Ectodermal cell (in vitro differentiated cells): ENCODE data around the gene HBM. TPM values are rescaled to one million over a fixed set of nuclear protein-coding genes. Genes with fewer than 3 reads are reported as not detected.
"Not testable (repeated sequence)": the region's sequence is repeated elsewhere in the genome, so short reads cannot be mapped to it uniquely, and the experiment has no call there.

Source experiments
- H3K27ac ChIP-seq: 2 replicates; pipeline ENCODE4 v1.7.0; 2013; ENCODE audit warnings: mild to moderate bottlenecking, low read depth, low read length; ENCODE audit not compliant: insufficient read depth, poor library complexity, severe bottlenecking
- H3K27me3 ChIP-seq: 2 replicates; pipeline ENCODE4 v1.7.0; 2013; ENCODE audit warnings: mild to moderate bottlenecking, low read length; ENCODE audit not compliant: insufficient read depth, control insufficient read depth, poor library complexity, severe bottlenecking
- H3K36me3 ChIP-seq: one replicate; pipeline ENCODE4 v1.7.0; 2013; ENCODE audit warnings: low read length; ENCODE audit not compliant: control insufficient read depth, insufficient read depth
- H3K4me1 ChIP-seq: one replicate; pipeline ENCODE4 v1.7.0; 2013; ENCODE audit warnings: low read length; ENCODE audit not compliant: control insufficient read depth, insufficient read depth
- H3K4me3 ChIP-seq: 2 replicates; pipeline ENCODE4 v1.7.0; 2013; ENCODE audit warnings: low read depth, low read length, control low read depth; ENCODE audit not compliant: insufficient read depth
- H3K9me3 ChIP-seq: 2 replicates; pipeline ENCODE4 v1.7.0; 2013; ENCODE audit warnings: mild to moderate bottlenecking, low read length, moderate library complexity; ENCODE audit not compliant: control insufficient read depth
- WGBS, 2 experiments: methylation state at CpG; one replicate each; pipeline ENCODE4 v1.1.7; 2013; ENCODE audit warnings: missing lambda C conversion rate in 2 of 2; 5-methylcytosine and 5-hydroxymethylcytosine counted together
- polyA plus RNA-seq, 4 experiments: library from polyadenylated mRNA; stranded (reverse); fragments of 50-300 nt; gene quantifications; one replicate each; pipeline ENCODE4 v1.2.3, GENCODE V29; 2013

The HBM gene, protein sequence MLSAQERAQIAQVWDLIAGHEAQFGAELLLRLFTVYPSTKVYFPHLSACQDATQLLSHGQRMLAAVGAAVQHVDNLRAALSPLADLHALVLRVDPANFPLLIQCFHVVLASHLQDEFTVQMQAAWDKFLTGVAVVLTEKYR
- polyA plus RNA-seq (2013, experiment 1 of 4): not detected
- polyA plus RNA-seq (2013, experiment 2 of 4): not detected
- polyA plus RNA-seq (2013, experiment 3 of 4): not detected
- polyA plus RNA-seq (2013, experiment 4 of 4): not detected

GRCh38 chr16:165539-166374 is at the start of gene HBM:
Gene HBM (plus strand): TSS chr16:165978. CDS start chr16:165998, 20 bp downstream.
- peaks cover 89% of the 10 kb centered on the region for H3K27me3 ChIP-seq
- peaks cover 13% of the 10 kb centered on the region for H3K4me1 ChIP-seq
- no peak within 1 kb of the TSS for H3K4me3 ChIP-seq
- WGBS, 2 experiments: 6 to 7% methylated on average over 75 of the region's 75 CpGs
- no peak within 1 kb of the TSS for H3K27ac ChIP-seq
- H3K36me3 ChIP-seq: no peaks in the 10 kb centered on the region
- H3K9me3 ChIP-seq: no peaks in the 10 kb centered on the region

- H3K27ac ChIP-seq: no peak overlapping the region
- H3K36me3 ChIP-seq: peaks cover 6% of the 10 kb centered on the region
- H3K4me1 ChIP-seq: no peaks in the 10 kb centered on the region
- no peaks in the 10 kb centered on the region for H3K9me3 ChIP-seq
- H3K27me3 ChIP-seq: no peaks in the 10 kb centered on the region
- H3K4me3 ChIP-seq: no peak overlapping the region
- WGBS, 2 experiments: 93 to 94% methylated on average over 6 of the region's 7 CpGs
These were observed 49.8 kb upstream of the HBM start for GRCh38 chr16:116015-116414.

DNA sequence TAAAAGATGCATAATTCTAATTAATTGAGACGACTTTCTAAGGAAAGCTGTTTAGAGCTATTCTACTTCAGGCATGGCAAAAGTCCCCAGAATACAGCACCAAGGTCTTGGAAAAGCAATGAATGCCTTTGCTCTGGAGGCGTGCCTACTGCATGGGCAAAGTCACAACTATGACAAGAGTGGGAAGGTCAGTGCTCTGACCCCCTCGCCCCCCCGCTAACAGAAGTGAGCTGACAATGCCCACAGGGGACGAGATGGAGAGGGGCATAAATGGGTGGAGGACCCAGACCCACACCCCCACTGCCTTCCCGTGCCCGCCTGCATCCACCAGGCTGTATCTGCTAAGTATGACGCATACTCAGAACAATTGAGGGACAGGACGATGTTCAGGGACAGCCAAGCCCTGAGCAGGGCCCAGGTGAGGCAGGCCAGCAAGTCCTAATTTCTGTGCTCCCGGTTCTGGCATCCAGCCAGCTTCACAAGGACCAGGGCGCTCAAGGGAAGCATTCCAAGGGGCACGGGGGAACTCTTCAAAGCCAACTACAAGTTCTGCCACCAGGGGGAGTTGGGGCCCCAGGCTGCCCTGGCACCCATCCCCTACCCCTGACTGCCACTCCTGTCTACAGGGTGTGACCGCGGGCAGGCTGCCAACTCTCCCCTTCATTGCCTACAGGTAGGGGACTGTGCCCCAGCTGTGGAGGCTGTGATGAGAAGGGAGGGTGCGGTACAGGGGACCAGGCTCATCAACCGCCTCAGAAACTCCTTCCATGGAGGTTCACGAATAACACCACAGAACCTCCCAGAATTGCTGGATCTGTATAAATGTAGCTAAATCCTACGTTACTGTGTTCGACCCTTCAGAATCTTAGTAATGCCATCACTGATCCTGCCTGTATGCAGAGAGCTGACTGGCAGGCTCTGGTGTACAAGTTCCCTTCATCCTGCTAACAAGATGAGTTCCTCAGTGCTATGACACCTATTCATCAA is 48.1 kb upstream of the HBM start:
- Histone ChIP-seq H3K4me3 (no peak overlapping the region), H3K27me3 (no peaks in the 10 kb centered on the region), H3K9me3 (no peaks in the 10 kb centered on the region), H3K36me3 (no peaks in the 10 kb centered on the region), H3K4me1 (no peaks in the 10 kb centered on the region), H3K27ac (no peak overlapping the region)
- 76 to 81% methylated on average over 19 of the region's 19 CpGs for WGBS, 2 experiments

DNA sequence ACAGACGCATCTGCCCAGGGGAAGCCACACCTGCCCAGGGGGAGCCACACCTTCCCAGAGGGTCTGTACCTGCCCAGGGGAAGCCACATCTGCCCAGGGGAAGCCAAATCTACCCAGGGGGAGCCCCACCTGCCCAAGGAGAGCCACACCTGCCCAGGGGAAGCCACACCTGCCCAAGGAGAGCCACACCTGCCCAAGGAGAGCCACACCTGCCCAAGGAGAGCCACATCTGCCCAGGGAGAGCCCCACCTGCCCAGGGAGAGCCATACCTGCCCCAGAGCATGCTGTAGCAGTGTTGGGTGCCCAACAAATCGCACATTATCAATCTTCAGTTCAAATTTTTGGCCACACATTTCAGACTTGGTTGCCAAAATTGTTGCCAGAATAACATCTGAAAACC is 46.9 kb upstream of the HBM start:
- Histone ChIP-seq H3K9me3 (no peaks in the 10 kb centered on the region), H3K4me3 (no peak overlapping the region), H3K27me3 (no peaks in the 10 kb centered on the region), H3K4me1 (no peaks in the 10 kb centered on the region), H3K36me3 (no peaks in the 10 kb centered on the region), H3K27ac (no peak overlapping the region)
- 91 to 92% methylated on average over 2 of the region's 2 CpGs for WGBS, 2 experiments

DNA sequence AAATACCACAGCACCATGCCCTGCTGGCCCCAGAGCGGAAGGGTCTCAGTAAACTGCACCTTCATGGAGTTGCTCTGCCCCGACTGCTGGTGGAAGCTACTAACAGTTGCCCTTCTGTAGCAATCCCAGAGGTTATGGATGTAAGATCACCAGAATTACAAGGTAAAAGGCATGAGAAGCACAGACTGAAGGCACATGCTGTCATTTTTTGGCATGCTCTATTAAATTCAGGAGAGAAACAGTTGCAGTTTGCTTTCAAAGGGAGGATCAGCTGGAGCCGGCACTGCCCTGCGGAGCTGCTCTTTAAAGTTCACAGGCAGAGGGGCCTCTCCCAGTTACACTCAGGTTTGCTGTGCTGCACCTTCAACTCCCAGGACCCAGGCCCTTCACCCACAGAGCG is 46.5 kb upstream of the HBM start:
- H3K27me3 ChIP-seq: no peaks in the 10 kb centered on the region
- H3K36me3 ChIP-seq: no peaks in the 10 kb centered on the region
- H3K27ac ChIP-seq: no peak overlapping the region
- no peaks in the 10 kb centered on the region for H3K4me1 ChIP-seq
- no peaks in the 10 kb centered on the region for H3K9me3 ChIP-seq
- no peak overlapping the region for H3K4me3 ChIP-seq
- WGBS, 2 experiments: 93 to 96% methylated on average over 5 of the region's 5 CpGs

GRCh38 chr16:119835-120491 is 45.8 kb upstream of the HBM start:
- no peaks in the 10 kb centered on the region for H3K9me3 ChIP-seq
- WGBS, 2 experiments: 91 to 92% methylated on average over 3 of the region's 3 CpGs
- no peaks in the 10 kb centered on the region for H3K36me3 ChIP-seq

DNA sequence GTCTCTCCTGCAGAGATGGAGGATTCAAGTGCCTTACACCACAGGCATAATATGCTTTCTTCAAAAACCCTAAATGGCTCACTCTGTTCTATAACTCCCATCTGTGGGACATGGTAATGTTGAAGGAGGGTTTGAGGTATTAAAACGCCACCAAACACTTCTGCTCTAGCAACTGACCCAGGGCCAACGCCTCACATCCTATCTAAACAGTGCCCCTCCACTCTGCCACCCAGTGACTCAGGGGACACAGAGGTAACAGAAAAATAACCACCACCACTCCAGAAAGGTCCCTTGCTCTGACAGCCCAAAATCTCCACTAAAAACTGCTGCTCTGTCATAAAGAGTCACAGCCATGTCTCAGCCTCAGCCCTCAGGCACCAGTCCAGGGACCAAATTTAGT is 45.0 kb upstream of the HBM start:
- no peaks in the 10 kb centered on the region for H3K27me3 ChIP-seq
- H3K4me3 ChIP-seq: no peak overlapping the region
- H3K27ac ChIP-seq: no peak overlapping the region
- 86 to 93% methylated on average over 2 of the region's 2 CpGs for WGBS, 2 experiments
- no peaks in the 10 kb centered on the region for H3K36me3 ChIP-seq
- H3K4me1 ChIP-seq: no peaks in the 10 kb centered on the region
- no peaks in the 10 kb centered on the region for H3K9me3 ChIP-seq

More at GRCh38 chr16:119835-120491, 45.8 kb upstream of the HBM start:
- Histone ChIP-seq H3K4me1 (no peaks in the 10 kb centered on the region), H3K27ac (no peak overlapping the region), H3K4me3 (no peak overlapping the region), H3K27me3 (no peaks in the 10 kb centered on the region)

DNA sequence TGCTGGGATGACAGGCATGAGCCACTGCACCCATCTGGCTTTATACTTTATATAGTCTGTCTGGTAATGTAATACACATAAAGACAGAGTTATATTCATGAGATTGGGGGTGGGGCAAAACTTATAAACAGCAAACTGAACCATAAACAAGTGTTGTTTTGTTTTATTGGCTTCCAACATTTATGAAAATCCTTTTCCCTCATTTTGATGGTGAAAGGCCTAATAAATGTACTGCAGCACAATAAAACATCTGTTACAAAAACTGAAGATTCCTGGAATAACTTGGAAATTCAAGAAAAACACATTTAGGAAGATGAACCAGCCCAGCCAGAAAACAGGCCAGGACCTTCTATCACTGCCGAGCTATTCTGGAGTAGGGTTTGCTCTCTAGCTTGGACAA is 43.4 kb upstream of the HBM start:
- Histone ChIP-seq H3K9me3 (no peaks in the 10 kb centered on the region), H3K4me1 (no peaks in the 10 kb centered on the region), H3K36me3 (no peaks in the 10 kb centered on the region), H3K27ac (no peak overlapping the region), H3K4me3 (no peak overlapping the region), H3K27me3 (no peaks in the 10 kb centered on the region)
- 90 to 100% methylated on average over 1 of the region's 1 CpG for WGBS, 2 experiments

DNA sequence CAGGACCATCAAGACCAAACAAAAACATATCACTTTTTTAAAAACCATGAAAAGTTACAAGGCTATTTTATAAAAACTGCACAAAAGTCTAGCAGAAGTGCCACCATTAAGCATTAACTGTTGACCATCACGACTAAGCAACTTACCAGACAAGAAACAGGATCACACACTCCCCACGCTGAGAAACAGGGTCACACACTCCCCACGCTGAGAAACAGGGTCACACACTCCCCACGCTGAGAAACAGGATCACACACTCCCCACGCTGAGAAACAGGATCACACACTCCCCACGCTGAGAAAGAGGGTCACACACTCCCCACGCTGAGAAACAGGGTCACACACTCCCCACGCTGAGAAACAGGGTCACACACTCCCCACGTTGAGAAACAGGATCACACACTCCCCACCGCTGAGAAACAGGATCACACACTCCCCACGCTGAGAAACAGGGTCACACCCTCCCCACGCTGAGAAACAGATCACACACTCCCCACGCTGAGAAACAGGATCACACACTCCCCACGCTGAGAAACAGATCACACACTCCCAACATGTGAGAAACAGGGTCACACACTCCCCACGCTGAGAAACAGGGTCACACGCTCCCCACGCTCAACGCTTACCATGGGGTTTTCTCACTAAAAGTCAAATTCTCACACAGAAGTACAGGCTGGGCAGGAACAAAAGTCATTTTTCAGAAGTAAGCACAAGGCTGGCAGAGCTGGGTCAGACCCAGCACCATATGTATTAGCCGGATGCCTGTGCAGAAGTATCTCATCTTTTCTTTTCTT is 42.0 kb upstream of the HBM start:
- not testable (repeated sequence) for H3K27ac ChIP-seq, H3K27me3 ChIP-seq, H3K4me3 ChIP-seq, H3K9me3 ChIP-seq, H3K4me1 ChIP-seq, H3K36me3 ChIP-seq
- WGBS, 2 experiments: 88 to 90% methylated on average over 17 of the region's 19 CpGs
